ENCODE results near the gene NOTCH2. TPM values are rescaled to one million over a fixed set of nuclear protein-coding genes. Genes with fewer than 3 reads are reported as not detected.
A peak's percentile ranks its signal among the peaks of the same experiment; 100 is the strongest.

Gene NOTCH2
- total and polyA plus RNA-seq, 9 of the 15 experiments (the other 6 are each of a cell fraction or from before 2014, with no cell fraction given): 0.04 to 1.2 (median 0.28) TPM; not detected in 1

DNA sequence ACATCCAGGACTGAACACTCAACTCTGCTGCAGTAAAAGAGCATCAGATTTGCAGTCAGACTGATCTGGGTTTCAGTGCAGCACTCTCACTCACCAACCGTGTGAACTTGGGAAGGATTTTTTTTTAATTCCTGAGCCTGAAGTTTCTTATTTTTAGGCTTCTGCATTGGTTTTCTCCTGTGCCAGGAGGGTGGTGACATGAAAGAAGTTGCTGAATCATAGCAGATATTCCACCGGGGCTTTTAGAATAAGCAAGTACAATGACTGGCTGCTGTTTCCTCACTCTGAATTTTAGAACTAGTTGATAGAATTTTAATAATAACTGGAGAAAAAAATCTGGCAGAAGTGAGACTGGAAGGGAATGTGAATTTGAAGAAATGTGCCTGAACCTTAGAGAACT is 184.8 kb downstream of the NOTCH2 start:
- ATAC-seq (no peak), DNase-seq (ENCODE audit: extremely low read depth in 1 of 4, low spot score in 3 of 4) (no peak), FAIRE-seq (no peak)
- Histone ChIP-seq H2AFZ (ENCODE audit: low read depth, low read length) (no peak overlapping the region), H3K27me3 (ENCODE audit: control insufficient read depth in 2 of 2, insufficient read depth in 2 of 2, low read length in 2 of 2) (no peaks in the 10 kb centered on the region; a peak in 1 of 5 replicates), H3K9me3 (replicated peaks; ENCODE audit: control insufficient read depth, insufficient read depth, low read depth, low read length) (no peaks in the 10 kb centered on the region), H4K20me1 (replicated peaks; ENCODE audit: control insufficient read depth, insufficient read depth, low read length) (no peaks in the 10 kb centered on the region), H3K27ac (ENCODE audit: extremely low read depth, low read depth, low read length) (no peak overlapping the region), H3K4me1 (replicated peaks in 1 of 2; ENCODE audit: control insufficient read depth in 2 of 2, insufficient read depth in 2 of 2, low read length in 2 of 2) (peaks cover 0 to 6% of the 10 kb centered on the region in 2 experiments; a peak in 2 of 5 replicates), H3K79me2 (ENCODE audit: control insufficient read depth, insufficient read depth, low read length) (no peaks in the 10 kb centered on the region), H3K36me3 (ENCODE audit: control insufficient read depth, insufficient read depth, low read length) (no peaks in the 10 kb centered on the region), H3K9me1 (ENCODE audit: control insufficient read depth, insufficient read depth, low read length) (no peaks in the 10 kb centered on the region), H3K4me3 (no peak overlapping the region), H3K9ac (ENCODE audit: insufficient read depth in 1 of 2, low read depth in 2 of 2, low read length in 2 of 2) (no peak overlapping the region), H3K4me2 (ENCODE audit: insufficient read depth, low read length) (no peak overlapping the region)
- POLR2A ChIA-PET: no interaction called here
- whole genome bisulfite sequencing (ENCODE audit: insufficient coverage, low coverage, missing lambda C conversion rate): 0% methylated on average over 2 of the region's 2 CpGs
- BruUV-seq (replicated peaks): no TSS peak
- intact Hi-C loops (cut with micrococcal nuclease) (loop anchor here (5.0 kb wide), 1 partner anchor 83 kb away; no protein-coding TSS in a partner anchor), in situ Hi-C loops (cut with MboI) (no loop called here)
- TF ChIP-seq, protein P1, sequence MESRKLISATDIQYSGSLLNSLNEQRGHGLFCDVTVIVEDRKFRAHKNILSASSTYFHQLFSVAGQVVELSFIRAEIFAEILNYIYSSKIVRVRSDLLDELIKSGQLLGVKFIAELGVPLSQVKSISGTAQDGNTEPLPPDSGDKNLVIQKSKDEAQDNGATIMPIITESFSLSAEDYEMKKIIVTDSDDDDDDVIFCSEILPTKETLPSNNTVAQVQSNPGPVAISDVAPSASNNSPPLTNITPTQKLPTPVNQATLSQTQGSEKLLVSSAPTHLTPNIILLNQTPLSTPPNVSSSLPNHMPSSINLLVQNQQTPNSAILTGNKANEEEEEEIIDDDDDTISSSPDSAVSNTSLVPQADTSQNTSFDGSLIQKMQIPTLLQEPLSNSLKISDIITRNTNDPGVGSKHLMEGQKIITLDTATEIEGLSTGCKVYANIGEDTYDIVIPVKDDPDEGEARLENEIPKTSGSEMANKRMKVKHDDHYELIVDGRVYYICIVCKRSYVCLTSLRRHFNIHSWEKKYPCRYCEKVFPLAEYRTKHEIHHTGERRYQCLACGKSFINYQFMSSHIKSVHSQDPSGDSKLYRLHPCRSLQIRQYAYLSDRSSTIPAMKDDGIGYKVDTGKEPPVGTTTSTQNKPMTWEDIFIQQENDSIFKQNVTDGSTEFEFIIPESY (CRISPR knock-in tag; IDR thresholded peaks at IDR 0.05): no peak
- TF ChIP-seq MAFG (tag; conservative IDR thresholded peaks at IDR 0.05) (peak; percentile 41), NFE2 (IDR thresholded peaks at IDR 0.05; ENCODE audit: low read depth) (peak; percentile 27; the same call in 1 of the 2 replicates)
- CTCF ChIA-PET (ENCODE audit: low intra/inter-chr PET ratio): no interaction called here

- Histone ChIP-seq H3K9me1 (ENCODE audit: control insufficient read depth, insufficient read depth, low read length) (no peaks in the 10 kb centered on the region), H4K20me1 (replicated peaks; ENCODE audit: control insufficient read depth, insufficient read depth, low read length) (no peaks in the 10 kb centered on the region), H3K4me2 (ENCODE audit: insufficient read depth, low read length) (no peak overlapping the region), H3K27ac (ENCODE audit: extremely low read depth, low read depth, low read length) (no peak overlapping the region), H3K4me1 (replicated peaks in 1 of 2; ENCODE audit: control insufficient read depth in 2 of 2, insufficient read depth in 2 of 2, low read length in 2 of 2) (peaks cover 0 to 8% of the 10 kb centered on the region in 2 experiments; a peak in 2 of 5 replicates), H3K9me3 (replicated peaks; ENCODE audit: control insufficient read depth, insufficient read depth, low read depth, low read length) (no peaks in the 10 kb centered on the region), H3K79me2 (ENCODE audit: control insufficient read depth, insufficient read depth, low read length) (no peaks in the 10 kb centered on the region), H2AFZ (ENCODE audit: low read depth, low read length) (no peak overlapping the region), H3K27me3 (ENCODE audit: control insufficient read depth in 2 of 2, insufficient read depth in 2 of 2, low read length in 2 of 2) (no peaks in the 10 kb centered on the region; a peak in 1 of 5 replicates), H3K36me3 (ENCODE audit: control insufficient read depth, insufficient read depth, low read length) (no peaks in the 10 kb centered on the region), H3K4me3 (no peak overlapping the region), H3K9ac (ENCODE audit: insufficient read depth in 1 of 2, low read depth in 2 of 2, low read length in 2 of 2) (no peak overlapping the region)
- intact Hi-C loops (cut with micrococcal nuclease) (no loop called here), in situ Hi-C loops (cut with MboI) (no loop called here)
- ATAC-seq (no peak), FAIRE-seq (no peak), DNase-seq (ENCODE audit: extremely low read depth in 1 of 4, low spot score in 3 of 4) (no peak)
- TF ChIP-seq ZNF146 (CRISPR knock-in tag; IDR thresholded peaks at IDR 0.05; ENCODE audit: unreplicated experiment) (no peak), MCM7 (IDR thresholded peaks at IDR 0.05) (no peak)
- CTCF ChIA-PET (ENCODE audit: low intra/inter-chr PET ratio): no interaction called here
- POLR2A ChIA-PET: interaction anchor here (0.6 to 0.8 kb wide), 2 partner anchors 12 to 743 kb away, joined by 3 read pairs; no protein-coding TSS in a partner anchor
- WGBS (ENCODE audit: insufficient coverage, low coverage, missing lambda C conversion rate): 20% methylated on average over 3 of the region's 3 CpGs
- BruUV-seq (replicated peaks): no TSS peak
Measured at GRCh38 chr1:119883826-119884225, 185.6 kb downstream of the NOTCH2 start.

Data from K562 (cell line).